ENCODE data around the gene ETV3.

DNA sequence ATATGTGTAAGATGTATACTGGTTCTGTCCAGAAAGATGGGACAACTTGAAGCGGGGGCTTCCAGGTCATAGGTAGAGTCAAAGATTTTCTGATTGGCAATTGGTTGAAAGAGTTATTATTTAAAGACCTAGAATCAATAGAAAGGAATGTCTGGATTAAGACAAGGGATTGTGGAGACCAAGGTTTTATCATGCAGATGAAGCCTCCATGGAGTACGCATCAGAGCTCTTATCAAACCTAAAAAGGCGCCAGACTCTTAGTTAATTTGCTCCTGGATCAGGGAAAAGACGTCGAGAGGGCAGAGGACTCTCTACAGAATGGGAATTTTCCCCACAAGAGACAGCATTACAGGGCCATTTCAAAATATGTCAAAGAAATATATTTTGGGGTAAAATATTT is 23.7 kb upstream of the ETV3 start:
- TF ChIP-seq, protein P1, sequence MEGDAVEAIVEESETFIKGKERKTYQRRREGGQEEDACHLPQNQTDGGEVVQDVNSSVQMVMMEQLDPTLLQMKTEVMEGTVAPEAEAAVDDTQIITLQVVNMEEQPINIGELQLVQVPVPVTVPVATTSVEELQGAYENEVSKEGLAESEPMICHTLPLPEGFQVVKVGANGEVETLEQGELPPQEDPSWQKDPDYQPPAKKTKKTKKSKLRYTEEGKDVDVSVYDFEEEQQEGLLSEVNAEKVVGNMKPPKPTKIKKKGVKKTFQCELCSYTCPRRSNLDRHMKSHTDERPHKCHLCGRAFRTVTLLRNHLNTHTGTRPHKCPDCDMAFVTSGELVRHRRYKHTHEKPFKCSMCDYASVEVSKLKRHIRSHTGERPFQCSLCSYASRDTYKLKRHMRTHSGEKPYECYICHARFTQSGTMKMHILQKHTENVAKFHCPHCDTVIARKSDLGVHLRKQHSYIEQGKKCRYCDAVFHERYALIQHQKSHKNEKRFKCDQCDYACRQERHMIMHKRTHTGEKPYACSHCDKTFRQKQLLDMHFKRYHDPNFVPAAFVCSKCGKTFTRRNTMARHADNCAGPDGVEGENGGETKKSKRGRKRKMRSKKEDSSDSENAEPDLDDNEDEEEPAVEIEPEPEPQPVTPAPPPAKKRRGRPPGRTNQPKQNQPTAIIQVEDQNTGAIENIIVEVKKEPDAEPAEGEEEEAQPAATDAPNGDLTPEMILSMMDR (IDR thresholded peaks at IDR 0.05), result no peak
- TF ChIP-seq EP300 (IDR thresholded peaks at IDR 0.05; ENCODE audit: low read depth) (no peak), POLR2A (IDR thresholded peaks at IDR 0.05) (no peak)
